Endodermal cell (in vitro differentiated cells): ENCODE measurements around the gene AOPEP. TPM values are rescaled to one million over a fixed set of nuclear protein-coding genes. Genes with fewer than 3 reads are reported as not detected.

Experiments
- DNase-seq: peaks from one replicate; pipeline ENCODE4 v3.0.0-alpha.2; 2017
- H3K27ac ChIP-seq: 2 replicates; pipeline ENCODE4 v1.5.1; 2013; ENCODE audit warnings: mild to moderate bottlenecking, low read depth, low read length, moderate library complexity
- H3K27me3 ChIP-seq: 2 replicates; pipeline ENCODE4 v1.6.1; 2013; ENCODE audit warnings: mild to moderate bottlenecking, low read length, moderate library complexity; ENCODE audit not compliant: insufficient read depth, control insufficient read depth, poor library complexity, severe bottlenecking
- H3K36me3 ChIP-seq: 2 replicates; pipeline ENCODE4 v1.7.0; 2013; ENCODE audit warnings: mild to moderate bottlenecking, low read length, moderate library complexity; ENCODE audit not compliant: control insufficient read depth, insufficient read depth
- H3K4me1 ChIP-seq: one replicate; pipeline ENCODE4 v1.7.0; 2013; ENCODE audit warnings: low read length; ENCODE audit not compliant: control insufficient read depth, insufficient read depth
- H3K4me3 ChIP-seq: 2 replicates; pipeline ENCODE4 v1.5.1; 2013; ENCODE audit warnings: mild to moderate bottlenecking, low read length, moderate library complexity
- H3K9ac ChIP-seq: 2 replicates; pipeline ENCODE4 v1.6.1; 2013; ENCODE audit warnings: mild to moderate bottlenecking, low read length, moderate library complexity; ENCODE audit not compliant: poor library complexity, severe bottlenecking; ENCODE audit errors: extremely low read depth
- H3K9me3 ChIP-seq: 2 replicates; pipeline ENCODE4 v1.6.1; 2013; ENCODE audit warnings: mild to moderate bottlenecking, low read length, moderate library complexity; ENCODE audit not compliant: control insufficient read depth
- H3K27ac Mint-ChIP-seq: 2 replicates; pipeline ENCODE4 v1.8.0; 2020; ENCODE audit warnings: mixed read lengths
- H3K27me3 Mint-ChIP-seq: 2 replicates; pipeline ENCODE4 v1.8.0; 2021; ENCODE audit warnings: mild to moderate bottlenecking, mixed read lengths; ENCODE audit not compliant: insufficient read depth
- H3K36me3 Mint-ChIP-seq: 2 replicates; pipeline ENCODE4 v1.8.0; 2020; ENCODE audit warnings: low read depth, mixed read lengths
- H3K4me1 Mint-ChIP-seq: 2 replicates; pipeline ENCODE4 v1.8.0; 2020; ENCODE audit warnings: mixed read lengths
- H3K4me3 Mint-ChIP-seq: 2 replicates; pipeline ENCODE4 v1.8.0; 2020; ENCODE audit warnings: mild to moderate bottlenecking, moderate library complexity, mixed read lengths
- H3K9me3 Mint-ChIP-seq: 2 replicates; pipeline ENCODE4 v1.8.0; 2020; ENCODE audit warnings: mild to moderate bottlenecking, mixed read lengths
- CTCF ChIP-seq: fragments of 200-600 bp; sonication (generic); conservative IDR thresholded peaks from 2 replicates; pipeline ENCODE4 v1.5.0; 2021; ENCODE audit warnings: antibody characterized with exemption, mild to moderate bottlenecking
- WGBS, 2 experiments: methylation state at CpG; one replicate each; pipeline versions ENCODE4 v1.1.5 to v1.1.7; 2013; ENCODE audit warnings: missing lambda C conversion rate in 2 of 2, mixed read lengths in 1 of 2; ENCODE audit not compliant: insufficient coverage in 1 of 2, insufficient read length in 1 of 2; 5-methylcytosine and 5-hydroxymethylcytosine counted together
- total RNA-seq, 2 donors: library from RNA; stranded (reverse); fragmentation: NEBNext Ultra II Directional in 1 of 2; extraction: Animal tissue kit (Norgen Biotek cat#: 25700) in 1 of 2; gene quantifications; 2 replicates in 1 of 2; 3 replicates in 1 of 2; pipeline ENCODE4 v1.2.1, GENCODE V29; 2021

Gene AOPEP
- total RNA-seq, 2 donors from 2014 or later = 23.4 to 33.7 TPM

GRCh38 chr9:94788570-94789105 is 62.1 kb downstream of the AOPEP start:
- H3K27me3 Mint-ChIP-seq = no peaks in the 10 kb centered on the region
- H3K4me1 Mint-ChIP-seq = peaks cover 6% of the 10 kb centered on the region
- no peak for TF ChIP-seq CTCF
- peaks cover 23% of the 10 kb centered on the region for H3K36me3 Mint-ChIP-seq
- Histone ChIP-seq H3K27me3 (no peaks in the 10 kb centered on the region), H3K36me3 (peaks cover 26% of the 10 kb centered on the region), H3K4me1 (no peaks in the 10 kb centered on the region), H3K9me3 (no peaks in the 10 kb centered on the region), H3K9ac (no peak overlapping the region), H3K27ac (no peak overlapping the region), H3K4me3 (no peak overlapping the region)
- DNase-seq = no peak
- H3K4me3 Mint-ChIP-seq = no peak overlapping the region
- no peaks in the 10 kb centered on the region for H3K9me3 Mint-ChIP-seq
- no peak overlapping the region for H3K27ac Mint-ChIP-seq

- Histone ChIP-seq H3K9ac (no peak overlapping the region), H3K27me3 (no peaks in the 10 kb centered on the region), H3K4me1 (no peaks in the 10 kb centered on the region), H3K9me3 (no peaks in the 10 kb centered on the region), H3K4me3 (no peak overlapping the region), H3K27ac (no peak overlapping the region), H3K36me3 (peaks cover 48% of the 10 kb centered on the region)
- no peak for DNase-seq
- Mint-ChIP-seq H3K4me1 (peaks cover 4% of the 10 kb centered on the region), H3K9me3 (no peaks in the 10 kb centered on the region), H3K4me3 (no peak overlapping the region), H3K36me3 (peaks cover 44% of the 10 kb centered on the region), H3K27me3 (no peaks in the 10 kb centered on the region), H3K27ac (no peak overlapping the region)
- no peak for TF ChIP-seq CTCF
- 95 to 100% methylated on average over 3 to 4 of the region's 4 CpGs for WGBS, 2 experiments
These were observed 64.9 kb downstream of the AOPEP start for GRCh38 chr9:94791435-94791834.

GRCh38 chr9:94792511-94792910 is 66.0 kb downstream of the AOPEP start:
- H3K4me3 Mint-ChIP-seq = no peak overlapping the region

More at GRCh38 chr9:94792511-94792910, 66.0 kb downstream of the AOPEP start:
- Histone ChIP-seq H3K36me3 (peaks cover 48% of the 10 kb centered on the region), H3K27ac (no peak overlapping the region), H3K9ac (no peak overlapping the region), H3K27me3 (no peaks in the 10 kb centered on the region), H3K9me3 (no peaks in the 10 kb centered on the region), H3K4me3 (no peak overlapping the region), H3K4me1 (no peaks in the 10 kb centered on the region)
- H3K27me3 Mint-ChIP-seq = no peaks in the 10 kb centered on the region
- H3K27ac Mint-ChIP-seq = no peak overlapping the region
- no peak for TF ChIP-seq CTCF
- H3K4me1 Mint-ChIP-seq = no peaks in the 10 kb centered on the region
- no peak for DNase-seq
- peaks cover 47% of the 10 kb centered on the region for H3K36me3 Mint-ChIP-seq
- WGBS, 2 experiments = 94 to 98% methylated on average over 5 of the region's 5 CpGs
- H3K9me3 Mint-ChIP-seq = no peaks in the 10 kb centered on the region
